ENCODE data around the gene POLN.
"Not testable (repeated sequence)": the region's sequence is repeated elsewhere in the genome, so short reads cannot be mapped to it uniquely, and the experiment has no call there.

Gene POLN

GRCh38 chr4:2281575-2282343, 39.8 kb upstream of the POLN start:
- peak; percentile 81 to 98 (median 96) for DNase-seq
- no peaks in the 10 kb centered on the region for H3K9me3 ChIP-seq (ENCODE audit: control extremely low read depth in 1 of 5, control insufficient read depth in 4 of 5, insufficient read depth in 2 of 5, low read depth in 1 of 5, low read length in 4 of 5)
- peaks cover 0 to 36% (median 33%) of the 10 kb centered on the region in 4 experiments for H3K4me1 ChIP-seq (ENCODE audit: control extremely low read depth in 1 of 4, control insufficient read depth in 4 of 4, insufficient read depth in 4 of 4, low read length in 3 of 4)
- ChIA-PET POLR2A (interaction anchor here (0.7 to 2.5 kb wide), 11 partner anchors 9 to 134 kb away, joined by 3 to 29 read pairs (median 4); partner anchors contain the start of gene MXD4), CTCF (interaction anchor here (0.6 to 3.5 kb wide), 11 partner anchors 10 to 134 kb away, joined by 3 to 28 read pairs (median 3); no protein-coding TSS in a partner anchor)
- 20% methylated on average over 9 of the region's 10 CpGs for WGBS (ENCODE audit: insufficient coverage)
- H3K36me3 ChIP-seq (ENCODE audit: control insufficient read depth in 4 of 4, insufficient read depth in 4 of 4, low read length in 3 of 4): no peaks in the 10 kb centered on the region
- peak overlapping the region in 1 of 2 experiments; percentile 56 for H3K27ac ChIP-seq (ENCODE audit: insufficient read depth in 1 of 2, low read depth in 1 of 2, low read length in 2 of 2, poor library complexity in 1 of 2, severe bottlenecking in 2 of 2)
- no peaks in the 10 kb centered on the region for H3K27me3 ChIP-seq (replicated peaks in 2 of 5; ENCODE audit: control insufficient read depth in 4 of 5, insufficient read depth in 5 of 5, low read length in 4 of 5)
- peak overlapping the region in 3 of 7 experiments; percentile 21 to 61 (median 35) for H3K4me3 ChIP-seq (ENCODE audit: control insufficient read depth in 1 of 7, extremely low read depth in 1 of 7, insufficient read depth in 4 of 7, low read depth in 2 of 7, low read length in 6 of 7)

- H3K27ac ChIP-seq (ENCODE audit: insufficient read depth in 1 of 2, low read depth in 1 of 2, low read length in 2 of 2, poor library complexity in 1 of 2, severe bottlenecking in 2 of 2): peak overlapping the region in 1 of 2 experiments; percentile 56
- no peaks in the 10 kb centered on the region for H3K36me3 ChIP-seq (ENCODE audit: control insufficient read depth in 4 of 4, insufficient read depth in 4 of 4, low read length in 3 of 4)
- H3K4me1 ChIP-seq (ENCODE audit: control extremely low read depth in 1 of 4, control insufficient read depth in 4 of 4, insufficient read depth in 4 of 4, low read length in 3 of 4): peaks cover 0 to 33% (median 30%) of the 10 kb centered on the region in 4 experiments
- POLR2A ChIA-PET: interaction anchor here (1.4 to 2.5 kb wide), 4 partner anchors 10 to 52 kb away, joined by 3 to 29 read pairs (median 10); partner anchors contain the start of gene MXD4
- no peaks in the 10 kb centered on the region for H3K27me3 ChIP-seq (replicated peaks in 2 of 5; ENCODE audit: control insufficient read depth in 4 of 5, insufficient read depth in 5 of 5, low read length in 4 of 5)
- CTCF ChIA-PET: interaction anchor here (1.3 to 3.5 kb wide), 6 partner anchors 11 to 76 kb away, joined by 3 to 28 read pairs (median 6); no protein-coding TSS in a partner anchor
- no peak overlapping the region for H3K4me3 ChIP-seq (ENCODE audit: control insufficient read depth in 1 of 7, extremely low read depth in 1 of 7, insufficient read depth in 4 of 7, low read depth in 2 of 7, low read length in 6 of 7)
- 82% methylated on average over 8 of the region's 13 CpGs for WGBS (ENCODE audit: insufficient coverage)
- no peaks in the 10 kb centered on the region for H3K9me3 ChIP-seq (ENCODE audit: control extremely low read depth in 1 of 5, control insufficient read depth in 4 of 5, insufficient read depth in 2 of 5, low read depth in 1 of 5, low read length in 4 of 5)
- peak in 1 of 3 donors; percentile 6 for DNase-seq
Measured at GRCh38 chr4:2280531-2281300, 38.8 kb upstream of the POLN start.

GRCh38 chr4:2277956-2278355, 36.0 kb upstream of the POLN start:
- WGBS (ENCODE audit: insufficient coverage): 97% methylated on average over 6 of the region's 9 CpGs

DNA sequence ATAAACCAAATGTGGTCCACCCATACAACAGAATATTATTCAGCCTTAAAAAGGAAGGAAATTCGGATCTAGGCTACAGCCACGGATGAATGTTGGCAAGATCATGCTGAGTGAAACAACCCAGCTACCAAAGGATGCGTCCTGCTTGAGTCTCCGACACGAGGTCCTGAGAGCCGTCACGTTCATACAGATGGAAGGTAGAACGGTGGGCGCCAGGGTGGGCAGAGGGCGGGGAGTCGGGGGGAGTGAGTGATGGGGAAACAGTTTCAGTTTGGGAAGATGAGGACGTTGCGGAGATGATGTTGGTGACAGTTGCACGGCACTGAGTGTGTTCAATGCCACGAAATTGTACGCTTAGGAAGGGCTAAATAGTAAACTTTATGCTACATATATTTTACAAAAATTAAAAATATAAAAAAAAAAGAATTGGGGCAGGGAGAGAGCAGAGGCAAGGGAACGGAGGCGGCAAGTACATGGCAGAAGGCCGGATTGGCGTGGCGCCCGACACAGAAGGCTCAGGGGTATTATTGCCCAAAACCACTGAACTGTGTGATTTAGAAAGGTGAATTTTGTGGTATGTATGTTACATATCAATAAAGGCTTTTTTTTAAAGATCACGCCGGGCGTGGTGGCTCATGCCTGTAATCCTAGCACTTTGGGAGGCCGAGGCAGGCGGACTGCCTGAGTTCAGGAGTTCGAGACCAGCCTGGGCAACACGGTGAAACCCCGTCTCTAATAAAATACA, 34.8 kb upstream of the POLN start:
- peaks cover 0 to 12% (median 12%) of the 10 kb centered on the region in 4 experiments for H3K4me1 ChIP-seq (ENCODE audit: control extremely low read depth in 1 of 4, control insufficient read depth in 4 of 4, insufficient read depth in 4 of 4, low read length in 3 of 4)
- CTCF ChIA-PET: interaction anchor here (0.9 to 1.3 kb wide), 3 partner anchors 11 to 77 kb away, joined by 3 to 6 read pairs (median 3); no protein-coding TSS in a partner anchor
- no peaks in the 10 kb centered on the region for H3K27me3 ChIP-seq (replicated peaks in 2 of 5; ENCODE audit: control insufficient read depth in 4 of 5, insufficient read depth in 5 of 5, low read length in 4 of 5)
- no peak overlapping the region for H3K4me3 ChIP-seq (ENCODE audit: control insufficient read depth in 1 of 7, extremely low read depth in 1 of 7, insufficient read depth in 4 of 7, low read depth in 2 of 7, low read length in 6 of 7)
- no peak overlapping the region for H3K27ac ChIP-seq (ENCODE audit: insufficient read depth in 1 of 2, low read depth in 1 of 2, low read length in 2 of 2, poor library complexity in 1 of 2, severe bottlenecking in 2 of 2)
- DNase-seq: no peak
- H3K9me3 ChIP-seq (ENCODE audit: control extremely low read depth in 1 of 5, control insufficient read depth in 4 of 5, insufficient read depth in 2 of 5, low read depth in 1 of 5, low read length in 4 of 5): no peaks in the 10 kb centered on the region
- WGBS (ENCODE audit: insufficient coverage): 96% methylated on average over 16 of the region's 30 CpGs
- POLR2A ChIA-PET: interaction anchor here (1.4 kb wide), 1 partner anchor 14 kb away, joined by 7 read pairs; the partner anchor contains the start of gene MXD4
- H3K36me3 ChIP-seq (ENCODE audit: control insufficient read depth in 4 of 4, insufficient read depth in 4 of 4, low read length in 3 of 4): no peaks in the 10 kb centered on the region

More at GRCh38 chr4:2277956-2278355, 36.0 kb upstream of the POLN start:
- Histone ChIP-seq H3K4me1 (ENCODE audit: control extremely low read depth in 1 of 4, control insufficient read depth in 4 of 4, insufficient read depth in 4 of 4, low read length in 3 of 4) (peaks cover 0 to 24% (median 23%) of the 10 kb centered on the region in 4 experiments), H3K36me3 (ENCODE audit: control insufficient read depth in 4 of 4, insufficient read depth in 4 of 4, low read length in 3 of 4) (no peaks in the 10 kb centered on the region), H3K9me3 (ENCODE audit: control extremely low read depth in 1 of 5, control insufficient read depth in 4 of 5, insufficient read depth in 2 of 5, low read depth in 1 of 5, low read length in 4 of 5) (no peaks in the 10 kb centered on the region), H3K27me3 (replicated peaks in 2 of 5; ENCODE audit: control insufficient read depth in 4 of 5, insufficient read depth in 5 of 5, low read length in 4 of 5) (no peaks in the 10 kb centered on the region), H3K27ac (ENCODE audit: insufficient read depth in 1 of 2, low read depth in 1 of 2, low read length in 2 of 2, poor library complexity in 1 of 2, severe bottlenecking in 2 of 2) (no peak overlapping the region), H3K4me3 (ENCODE audit: control insufficient read depth in 1 of 7, extremely low read depth in 1 of 7, insufficient read depth in 4 of 7, low read depth in 2 of 7, low read length in 6 of 7) (no peak overlapping the region)
- ChIA-PET CTCF (interaction anchor here (0.6 to 1.3 kb wide), 2 partner anchors 76 to 81 kb away, joined by 3 to 6 read pairs; no protein-coding TSS in a partner anchor), POLR2A (interaction anchor here (1.4 kb wide), 1 partner anchor 16 kb away, joined by 7 read pairs; the partner anchor contains the start of gene MXD4)
- DNase-seq: no peak

- H3K36me3 ChIP-seq (ENCODE audit: control insufficient read depth in 4 of 4, insufficient read depth in 4 of 4, low read length in 3 of 4): no peaks in the 10 kb centered on the region
- peaks cover 0 to 2% (median under 1%) of the 10 kb centered on the region in 4 experiments for H3K4me1 ChIP-seq (ENCODE audit: control extremely low read depth in 1 of 4, control insufficient read depth in 4 of 4, insufficient read depth in 4 of 4, low read length in 3 of 4)
- WGBS (ENCODE audit: insufficient coverage): 97% methylated on average over 42 of the region's 44 CpGs
- no peaks in the 10 kb centered on the region for H3K9me3 ChIP-seq (ENCODE audit: control extremely low read depth in 1 of 5, control insufficient read depth in 4 of 5, insufficient read depth in 2 of 5, low read depth in 1 of 5, low read length in 4 of 5)
- H3K27me3 ChIP-seq (replicated peaks in 2 of 5; ENCODE audit: control insufficient read depth in 4 of 5, insufficient read depth in 5 of 5, low read length in 4 of 5): no peaks in the 10 kb centered on the region
- ChIA-PET CTCF (interaction anchor here (0.9 kb wide), 2 partner anchors 10 to 78 kb away, joined by 3 read pairs; no protein-coding TSS in a partner anchor), POLR2A (no interaction called here)
- no peak overlapping the region for H3K27ac ChIP-seq (ENCODE audit: insufficient read depth in 1 of 2, low read depth in 1 of 2, low read length in 2 of 2, poor library complexity in 1 of 2, severe bottlenecking in 2 of 2)
- H3K4me3 ChIP-seq (ENCODE audit: control insufficient read depth in 1 of 7, extremely low read depth in 1 of 7, insufficient read depth in 4 of 7, low read depth in 2 of 7, low read length in 6 of 7): no peak overlapping the region
- DNase-seq: no peak
Measured at GRCh38 chr4:2275546-2276251, 33.8 kb upstream of the POLN start.

DNA sequence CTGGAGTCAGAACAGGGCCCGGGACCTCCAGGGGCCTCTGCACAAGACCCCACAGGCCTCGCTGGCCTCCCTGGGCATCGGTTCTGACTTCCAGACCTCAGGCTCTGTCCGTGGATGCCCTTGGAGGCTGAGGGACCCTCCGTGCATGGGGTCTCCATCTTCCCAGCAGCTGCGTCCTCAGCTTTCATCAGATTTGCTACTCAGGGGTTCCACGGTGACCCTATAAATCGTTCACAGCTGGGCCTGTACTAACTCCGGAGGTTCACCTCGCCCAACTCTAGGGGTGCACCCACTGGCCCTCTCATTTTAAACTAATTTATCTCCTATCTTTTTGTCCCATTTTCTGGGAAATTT, 33.1 kb upstream of the POLN start:
- H3K27ac ChIP-seq (ENCODE audit: insufficient read depth in 1 of 2, low read depth in 1 of 2, low read length in 2 of 2, poor library complexity in 1 of 2, severe bottlenecking in 2 of 2); CTCF ChIA-PET; H3K9me3 ChIP-seq (ENCODE audit: control extremely low read depth in 1 of 5, control insufficient read depth in 4 of 5, insufficient read depth in 2 of 5, low read depth in 1 of 5, low read length in 4 of 5); H3K36me3 ChIP-seq (ENCODE audit: control insufficient read depth in 4 of 4, insufficient read depth in 4 of 4, low read length in 3 of 4); H3K4me1 ChIP-seq (ENCODE audit: control extremely low read depth in 1 of 4, control insufficient read depth in 4 of 4, insufficient read depth in 4 of 4, low read length in 3 of 4); POLR2A ChIA-PET; H3K4me3 ChIP-seq (ENCODE audit: control insufficient read depth in 1 of 7, extremely low read depth in 1 of 7, insufficient read depth in 4 of 7, low read depth in 2 of 7, low read length in 6 of 7); H3K27me3 ChIP-seq (replicated peaks in 2 of 5; ENCODE audit: control insufficient read depth in 4 of 5, insufficient read depth in 5 of 5, low read length in 4 of 5); DNase-seq: not testable (repeated sequence)
- 98% methylated on average over 6 of the region's 10 CpGs for WGBS (ENCODE audit: insufficient coverage)

Measured in common myeloid progenitor, CD34-positive (primary cell).